GM21786 (cell line): ENCODE data around the gene CSTF1.
A peak's percentile ranks its signal among the peaks of the same experiment; 100 is the strongest.

Experiments used
- ATAC-seq: cut with Tn5 transposase; IDR thresholded peaks from one replicate; pipeline ENCODE4 v1.9.1; 2021; ENCODE audit not compliant: unreplicated experiment

Gene CSTF1

GRCh38 chr20:56426926-56427325 is 34.5 kb downstream of the CSTF1 start:
- ATAC-seq = no peak

- no peak for ATAC-seq
Measured at GRCh38 chr20:56427797-56428196, 35.4 kb downstream of the CSTF1 start.

- ATAC-seq = no peak
Measured at GRCh38 chr20:56428410-56428809, 36.0 kb downstream of the CSTF1 start.

DNA sequence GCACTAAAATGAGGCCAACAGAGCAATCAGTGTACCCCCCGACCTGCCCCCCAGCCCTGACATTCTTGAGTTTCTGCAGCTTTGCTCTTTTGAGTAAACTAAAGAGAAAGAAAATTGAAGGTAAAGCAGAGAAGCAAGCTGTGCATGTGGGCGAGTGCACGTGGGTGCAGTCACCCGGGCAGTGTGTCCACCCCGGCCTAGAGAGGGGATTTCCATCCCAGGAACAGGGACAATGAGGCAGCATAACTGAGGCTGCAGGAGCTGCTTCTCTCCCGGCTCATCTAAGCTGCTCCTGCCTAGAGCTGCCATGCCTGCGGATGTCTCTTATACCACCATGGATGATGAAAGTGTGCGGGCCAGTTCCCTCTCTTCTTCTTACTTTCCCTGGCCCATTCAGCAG is 36.4 kb downstream of the CSTF1 start:
- no peak for ATAC-seq

- ATAC-seq = no peak
Measured at GRCh38 chr20:56429502-56429901, 37.1 kb downstream of the CSTF1 start.

GRCh38 chr20:56429941-56430340 is 37.5 kb downstream of the CSTF1 start:
- no peak for ATAC-seq

DNA sequence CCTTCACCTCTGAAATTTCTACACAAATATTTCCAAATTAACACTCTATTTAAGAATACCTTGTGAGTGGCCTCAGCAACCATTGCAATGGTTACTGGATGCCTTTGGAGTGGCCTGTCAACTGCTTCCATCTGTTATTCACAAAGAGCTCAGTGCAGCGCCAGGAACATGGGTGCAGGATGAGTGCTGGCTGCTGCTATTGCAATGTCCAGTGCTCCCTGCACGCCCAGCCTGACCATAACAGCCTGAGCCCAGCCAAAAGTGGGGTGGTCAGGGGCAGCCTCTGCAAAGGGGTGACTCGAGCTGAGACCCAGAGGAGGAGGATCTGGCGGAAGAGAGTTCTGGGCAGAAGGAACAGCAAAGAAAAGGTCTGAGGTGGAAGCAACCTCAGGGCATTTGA is 38.0 kb downstream of the CSTF1 start:
- no peak for ATAC-seq

DNA sequence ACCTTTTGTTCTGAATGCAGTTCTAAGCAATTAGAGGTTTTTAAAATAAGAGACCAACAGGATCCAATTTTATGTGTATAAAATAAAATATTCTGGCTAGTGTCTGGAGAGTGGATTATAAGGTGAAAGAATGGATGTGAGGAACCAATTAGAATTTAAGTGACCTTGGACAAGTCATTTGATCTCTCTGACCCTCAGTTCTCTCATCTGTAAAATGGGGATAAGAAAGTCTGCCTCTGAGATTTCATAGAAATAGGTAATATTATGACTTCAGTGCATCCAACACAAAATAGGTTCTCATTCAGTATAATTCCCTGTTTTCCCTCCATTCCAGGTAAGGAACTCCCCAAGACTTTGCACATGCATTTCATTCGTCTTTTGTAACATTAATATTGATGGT is 38.5 kb downstream of the CSTF1 start:
- no peak for ATAC-seq

GRCh38 chr20:56431471-56431870 is 39.0 kb downstream of the CSTF1 start:
- ATAC-seq = no peak

DNA sequence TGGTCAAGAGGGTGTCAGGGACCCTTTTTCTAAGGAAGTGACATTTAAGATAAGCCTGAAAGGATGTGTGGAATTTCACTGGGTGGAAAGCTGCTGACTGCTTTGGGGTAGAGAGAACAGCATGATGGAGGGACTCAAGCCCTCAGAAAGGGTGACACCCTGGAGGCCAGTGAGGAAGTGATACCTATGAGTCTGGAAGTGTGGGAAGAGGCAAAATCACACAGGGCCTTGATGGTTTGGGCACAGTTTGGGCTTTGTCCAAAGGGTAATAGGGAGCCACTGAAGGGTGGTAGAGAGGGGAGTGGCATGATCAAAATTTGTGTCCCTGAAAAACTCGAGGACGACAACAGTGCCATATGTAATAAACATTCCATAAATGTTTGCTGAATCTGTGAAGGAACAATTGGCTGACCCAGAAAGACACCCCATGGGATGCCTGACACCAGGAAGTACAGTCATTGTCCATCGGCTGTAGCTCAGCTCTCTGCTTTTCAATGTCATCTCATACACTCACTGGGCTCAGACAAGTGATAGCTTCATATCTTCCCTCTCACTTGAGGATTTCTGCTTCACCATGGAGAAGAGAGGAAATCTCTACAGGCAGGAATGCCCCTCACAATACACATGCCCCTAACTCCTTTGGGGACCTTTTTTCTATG is 40.9 kb downstream of the CSTF1 start:
- ATAC-seq = no peak

- no peak for ATAC-seq
Measured at GRCh38 chr20:56433880-56434255, 41.4 kb downstream of the CSTF1 start.

DNA sequence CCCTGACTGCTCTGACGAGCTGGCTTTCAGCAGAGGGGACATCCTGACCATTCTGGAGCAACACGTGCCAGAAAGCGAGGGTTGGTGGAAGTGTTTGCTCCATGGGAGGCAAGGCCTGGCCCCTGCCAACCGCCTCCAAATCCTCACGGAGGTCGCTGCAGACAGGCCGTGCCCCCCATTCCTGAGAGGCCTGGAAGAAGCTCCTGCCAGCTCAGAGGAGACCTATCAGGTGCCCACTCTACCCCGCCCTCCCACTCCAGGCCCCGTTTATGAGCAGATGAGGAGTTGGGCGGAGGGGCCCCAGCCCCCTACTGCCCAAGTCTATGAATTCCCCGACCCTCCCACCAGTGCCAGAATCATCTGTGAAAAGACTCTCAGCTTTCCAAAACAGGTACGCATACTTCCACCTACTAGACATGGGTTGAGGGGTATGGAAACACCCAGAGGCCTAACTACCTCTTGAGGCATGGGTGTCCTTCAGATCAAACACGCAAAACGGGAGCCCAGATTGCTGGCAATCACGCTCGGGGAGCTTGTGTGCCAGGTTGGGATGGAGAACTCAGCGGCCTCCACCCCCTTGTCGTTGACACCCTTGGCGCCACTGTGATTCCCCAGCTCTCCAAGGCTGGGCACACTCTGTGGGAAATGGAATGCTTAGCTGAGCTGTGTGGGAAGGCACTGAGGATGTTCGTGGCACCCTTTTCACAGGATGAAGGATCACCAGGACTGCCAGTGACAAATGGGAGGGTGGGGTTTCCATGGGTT is 44.9 kb downstream of the CSTF1 start:
- no peak for ATAC-seq

DNA sequence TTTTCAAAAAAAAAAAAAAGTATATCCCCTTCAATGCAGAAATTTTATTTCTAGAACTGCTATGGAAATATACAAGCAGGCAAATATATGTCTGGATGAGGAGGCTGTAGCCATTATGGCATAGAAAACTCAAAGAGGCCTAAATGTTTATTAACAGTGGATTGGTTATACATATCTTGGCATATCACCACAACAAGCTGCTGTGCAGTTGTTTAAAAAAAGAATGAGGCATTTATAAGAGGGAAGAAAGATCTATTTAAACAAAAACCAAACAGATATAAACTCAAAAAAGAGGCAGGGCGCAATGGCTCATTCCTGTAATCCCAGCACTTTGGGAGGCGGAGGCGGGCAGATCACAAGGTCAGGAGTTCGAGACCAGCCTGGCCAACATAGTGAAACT is 45.8 kb downstream of the CSTF1 start:
- no peak for ATAC-seq

- no peak for ATAC-seq
Measured at GRCh38 chr20:56439771-56440291, 47.4 kb downstream of the CSTF1 start.

- ATAC-seq = peak; percentile 82
Measured at GRCh38 chr20:56440346-56441007, 48.0 kb downstream of the CSTF1 start.

- no peak for ATAC-seq
Measured at GRCh38 chr20:56442389-56443365, 50.2 kb downstream of the CSTF1 start.

GRCh38 chr20:56443654-56444540 is 51.5 kb downstream of the CSTF1 start:
- ATAC-seq = no peak

GRCh38 chr20:56445130-56445529 is 52.7 kb downstream of the CSTF1 start:
- ATAC-seq = no peak

DNA sequence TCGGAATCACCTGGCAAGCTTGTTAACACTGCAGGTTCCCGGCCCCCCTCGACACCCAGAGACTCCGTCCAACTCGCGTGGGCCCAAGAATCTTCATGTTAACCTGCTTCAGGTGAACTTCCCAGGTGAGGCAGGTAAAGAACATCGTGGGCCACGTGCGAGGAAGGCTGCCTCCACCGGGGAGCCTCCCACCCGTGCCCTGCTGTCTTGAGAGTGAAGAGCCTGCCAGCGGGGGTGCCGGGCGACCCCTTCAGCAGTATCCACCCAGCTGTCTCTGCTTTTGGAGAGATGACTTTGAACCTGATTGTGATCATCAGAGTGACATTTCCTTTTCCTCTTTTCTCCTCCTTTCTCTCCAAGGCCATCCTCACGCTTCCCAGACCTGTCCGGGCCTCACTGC is 53.1 kb downstream of the CSTF1 start:
- no peak for ATAC-seq

- no peak for ATAC-seq
Measured at GRCh38 chr20:56447227-56447626, 54.8 kb downstream of the CSTF1 start.
